IPS DF 6.9 (cell line): ENCODE data around the gene LRRN4CL.
"Not testable (repeated sequence)": the region's sequence is repeated elsewhere in the genome, so short reads cannot be mapped to it uniquely, and the experiment has no call there.

Source experiments
- DNase-seq: peaks from one replicate; pipeline ENCODE4 v3.0.0-alpha.2; 2013; ENCODE audit warnings: low read depth, low spot score
- H3K27ac ChIP-seq: one replicate; pipeline ENCODE4 v1.5.1; 2013; ENCODE audit warnings: low read length, control low read depth
- H3K27me3 ChIP-seq: 2 replicates; pipeline ENCODE4 v1.6.1; 2013; ENCODE audit warnings: mild to moderate bottlenecking, low read length; ENCODE audit not compliant: control insufficient read depth, insufficient read depth
- H3K36me3 ChIP-seq: 2 replicates; pipeline ENCODE4 v1.6.1; 2013; ENCODE audit warnings: low read length; ENCODE audit not compliant: control insufficient read depth, insufficient read depth
- H3K4me1 ChIP-seq: 2 replicates; pipeline ENCODE4 v1.6.1; 2013; ENCODE audit warnings: low read length; ENCODE audit not compliant: control insufficient read depth, insufficient read depth
- H3K4me3 ChIP-seq: 2 replicates; pipeline ENCODE4 v1.5.1; 2013; ENCODE audit warnings: mild to moderate bottlenecking, low read length
- H3K9me3 ChIP-seq: 2 replicates; pipeline ENCODE4 v1.6.1; 2013; ENCODE audit warnings: low read length, inconsistent platforms; ENCODE audit not compliant: control insufficient read depth, insufficient read depth
- WGBS: extraction: QIAGEN DNeasy Blood & Tissue Kit; methylation state at CpG from one replicate; pipeline ENCODE4 v1.1.7; 2013; ENCODE audit warnings: mixed read lengths, missing lambda C conversion rate; ENCODE audit not compliant: insufficient read length, insufficient coverage; 5-methylcytosine and 5-hydroxymethylcytosine counted together

The LRRN4CL gene

GRCh38 chr11:62677156-62677555 lies 12.2 kb downstream of the LRRN4CL start:
- Histone ChIP-seq H3K4me3 (no peak overlapping the region), H3K27me3 (no peaks in the 10 kb centered on the region), H3K36me3 (peaks cover 4% of the 10 kb centered on the region; the same call in 1 of the 2 replicates), H3K4me1 (no peaks in the 10 kb centered on the region), H3K27ac (no peak overlapping the region), H3K9me3 (no peaks in the 10 kb centered on the region)
- no CpG with 5 or more reads among the region's 6 CpGs for WGBS
- no peak for DNase-seq

DNA sequence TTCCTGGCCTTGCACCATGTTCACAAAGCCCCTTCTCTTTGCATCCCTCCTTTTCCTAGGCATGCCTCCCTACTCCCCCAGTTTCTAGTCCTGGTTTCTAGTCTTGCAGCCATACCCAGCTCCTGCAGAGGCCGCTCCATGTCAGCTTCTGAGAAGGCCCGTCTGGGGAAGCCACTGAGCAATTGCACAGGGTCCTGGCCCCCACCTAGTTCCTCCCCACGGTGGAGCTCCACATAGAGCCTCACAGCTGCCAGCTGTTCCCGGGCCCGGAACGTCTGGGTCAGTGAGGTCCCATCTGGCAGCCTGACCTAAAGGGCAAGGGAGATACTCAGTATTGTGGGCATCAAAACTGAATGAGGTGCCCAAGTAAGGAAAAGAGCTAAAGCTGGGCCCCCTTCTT lies 12.6 kb downstream of the LRRN4CL start:
- DNase-seq = no peak
- no CpG with 5 or more reads among the region's 6 CpGs for WGBS
- Histone ChIP-seq H3K4me1 (no peaks in the 10 kb centered on the region), H3K36me3 (peaks cover 8% of the 10 kb centered on the region), H3K9me3 (no peaks in the 10 kb centered on the region), H3K27me3 (no peaks in the 10 kb centered on the region), H3K4me3 (no peak overlapping the region), H3K27ac (no peak overlapping the region)

DNA sequence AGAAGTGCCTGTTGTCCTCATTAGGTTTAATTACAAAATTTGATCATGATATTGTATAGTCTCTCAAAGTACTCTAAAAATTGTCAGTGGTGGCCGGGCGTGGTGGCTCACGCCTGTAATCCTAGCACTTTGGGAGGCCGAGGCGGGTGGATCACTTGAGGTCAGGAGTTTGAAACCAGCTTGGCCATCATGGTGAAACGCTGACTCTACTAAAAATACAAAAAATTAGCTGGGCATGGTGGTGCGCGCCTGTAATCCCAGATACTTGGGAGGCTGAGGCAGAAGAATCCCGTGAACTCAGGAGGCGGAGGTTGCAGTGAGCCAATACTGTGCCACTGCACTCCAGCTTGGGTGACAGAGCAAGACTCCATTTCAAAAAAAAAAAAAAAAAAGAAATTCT lies 13.9 kb downstream of the LRRN4CL start:
- no CpG with 5 or more reads among the region's 10 CpGs for WGBS
- not testable (repeated sequence) for H3K9me3 ChIP-seq, H3K27ac ChIP-seq, H3K4me1 ChIP-seq, DNase-seq, H3K4me3 ChIP-seq, H3K27me3 ChIP-seq, H3K36me3 ChIP-seq

DNA sequence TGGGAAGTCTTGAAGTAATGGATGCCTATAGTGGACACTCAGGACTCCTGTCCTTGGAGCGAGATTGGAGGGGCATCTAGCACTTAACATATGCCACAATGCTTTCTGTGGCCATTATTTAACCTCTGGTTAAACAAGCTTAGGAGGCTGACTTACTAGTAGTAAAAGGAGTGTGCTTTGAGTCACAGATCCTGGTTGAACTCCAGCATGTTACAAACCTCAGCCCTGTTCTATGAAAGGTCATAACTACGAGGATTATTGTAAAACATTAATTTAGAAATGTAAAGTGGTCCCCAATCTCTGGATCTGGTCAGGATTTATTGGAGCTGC lies 16.2 kb downstream of the LRRN4CL start:
- no peak overlapping the region for H3K4me3 ChIP-seq
- H3K27ac ChIP-seq = no peak overlapping the region
- H3K27me3 ChIP-seq = no peaks in the 10 kb centered on the region
- no peaks in the 10 kb centered on the region for H3K4me1 ChIP-seq
- no peak for DNase-seq
- peaks cover 8% of the 10 kb centered on the region for H3K36me3 ChIP-seq
- no CpG with 5 or more reads among the region's 2 CpGs for WGBS
- H3K9me3 ChIP-seq = no peaks in the 10 kb centered on the region

GRCh38 chr11:62671608-62672389 lies 17.5 kb downstream of the LRRN4CL start, which contains the start of the genes LBHD1 and UQCC3:
LBHD1 (minus strand) TSS chr11:62672267; CDS start chr11:62670031, 2,236 bp downstream.
UQCC3 (plus strand) TSS chr11:62671673; CDS start chr11:62671746, 73 bp downstream.
- H3K4me3 ChIP-seq = peak within 1 kb of the TSS; percentile 93
- H3K36me3 ChIP-seq = peaks cover 4% of the 10 kb centered on the region
- WGBS = no CpG with 5 or more reads among the region's 59 CpGs
- H3K27ac ChIP-seq = no peak within 1 kb of the TSS
- DNase-seq = no peak
- no peaks in the 10 kb centered on the region for H3K27me3 ChIP-seq
- H3K9me3 ChIP-seq = no peaks in the 10 kb centered on the region
- no peaks in the 10 kb centered on the region; the same call in 1 of the 2 replicates for H3K4me1 ChIP-seq

DNA sequence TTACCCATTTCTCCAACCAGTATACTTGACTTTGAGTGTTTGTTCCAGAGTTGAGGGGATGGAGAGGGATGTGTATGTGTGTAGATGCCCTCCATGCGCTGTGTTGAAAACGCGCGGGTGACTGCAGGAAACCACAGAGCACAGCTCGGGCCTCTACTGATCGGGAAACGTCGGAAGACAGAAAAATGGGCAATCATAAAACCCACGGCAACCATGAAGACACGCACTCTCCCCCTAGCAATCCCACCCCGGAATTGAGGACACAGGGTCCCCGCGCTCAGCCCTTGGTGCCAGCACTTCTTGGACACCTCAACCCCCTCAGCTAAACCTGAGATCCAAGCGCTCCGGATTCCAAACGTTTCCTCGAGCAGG lies 18.1 kb downstream of the LRRN4CL start:
- Histone ChIP-seq H3K4me1 (peaks cover 2% of the 10 kb centered on the region; the same call in 1 of the 2 replicates), H3K9me3 (no peaks in the 10 kb centered on the region), H3K4me3 (peak overlapping the region; percentile 93; the same call in 1 of the 2 replicates), H3K36me3 (peaks cover 4% of the 10 kb centered on the region), H3K27me3 (no peaks in the 10 kb centered on the region), H3K27ac (no peak overlapping the region)
- DNase-seq = no peak
- no CpG with 5 or more reads among the region's 17 CpGs for WGBS

DNA sequence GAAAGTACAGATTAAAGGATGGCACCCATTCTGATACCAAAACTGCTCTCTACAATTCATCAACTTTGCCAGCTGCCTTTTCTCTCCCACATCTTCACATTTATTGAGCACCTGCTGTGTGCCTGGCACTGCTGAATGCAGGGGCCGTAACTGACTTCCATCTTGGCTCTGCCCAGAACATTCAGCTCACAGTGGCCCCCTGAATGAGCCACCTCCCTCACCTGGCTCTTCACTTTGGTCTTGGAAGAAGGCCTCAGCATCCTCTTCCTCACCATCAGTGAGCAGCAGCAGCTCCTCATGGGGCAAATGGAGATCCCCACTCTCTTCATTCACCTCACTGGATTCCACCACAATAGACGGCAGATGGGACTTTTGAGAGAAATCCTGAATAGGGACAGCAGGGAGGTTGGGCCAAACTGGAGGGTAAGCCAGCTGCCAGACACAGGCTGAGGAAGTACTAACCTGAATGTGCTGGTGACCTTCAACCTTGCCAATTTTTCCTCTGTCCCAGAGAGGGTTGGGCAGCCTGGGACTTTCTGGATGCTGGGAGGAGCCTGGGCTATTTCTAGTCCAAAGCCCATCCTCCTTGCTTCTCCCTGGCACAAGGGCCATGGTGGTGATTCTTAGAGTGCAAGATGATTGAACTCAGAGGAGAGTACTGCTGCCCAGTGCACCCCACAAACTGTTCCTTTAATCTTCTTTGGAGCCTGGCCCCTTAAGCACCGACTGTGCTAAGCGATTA lies 19.7 kb downstream of the LRRN4CL start:
- H3K27me3 ChIP-seq = no peaks in the 10 kb centered on the region
- H3K4me3 ChIP-seq = no peak overlapping the region
- no peak for DNase-seq
- peaks cover 2% of the 10 kb centered on the region; the same call in 1 of the 2 replicates for H3K4me1 ChIP-seq
- no CpG with 5 or more reads among the region's 4 CpGs for WGBS
- H3K36me3 ChIP-seq = peaks cover 4% of the 10 kb centered on the region
- no peak overlapping the region for H3K27ac ChIP-seq
- H3K9me3 ChIP-seq = no peaks in the 10 kb centered on the region

- Histone ChIP-seq H3K27ac (no peak overlapping the region), H3K36me3 (peaks cover 8% of the 10 kb centered on the region), H3K4me1 (peaks cover 2% of the 10 kb centered on the region; the same call in 1 of the 2 replicates), H3K4me3 (no peak overlapping the region), H3K27me3 (no peaks in the 10 kb centered on the region), H3K9me3 (no peaks in the 10 kb centered on the region)
- WGBS = no CpG with 5 or more reads among the region's 2 CpGs
- no peak for DNase-seq
Observed at GRCh38 chr11:62667460-62667859, 21.9 kb downstream of the LRRN4CL start.

DNA sequence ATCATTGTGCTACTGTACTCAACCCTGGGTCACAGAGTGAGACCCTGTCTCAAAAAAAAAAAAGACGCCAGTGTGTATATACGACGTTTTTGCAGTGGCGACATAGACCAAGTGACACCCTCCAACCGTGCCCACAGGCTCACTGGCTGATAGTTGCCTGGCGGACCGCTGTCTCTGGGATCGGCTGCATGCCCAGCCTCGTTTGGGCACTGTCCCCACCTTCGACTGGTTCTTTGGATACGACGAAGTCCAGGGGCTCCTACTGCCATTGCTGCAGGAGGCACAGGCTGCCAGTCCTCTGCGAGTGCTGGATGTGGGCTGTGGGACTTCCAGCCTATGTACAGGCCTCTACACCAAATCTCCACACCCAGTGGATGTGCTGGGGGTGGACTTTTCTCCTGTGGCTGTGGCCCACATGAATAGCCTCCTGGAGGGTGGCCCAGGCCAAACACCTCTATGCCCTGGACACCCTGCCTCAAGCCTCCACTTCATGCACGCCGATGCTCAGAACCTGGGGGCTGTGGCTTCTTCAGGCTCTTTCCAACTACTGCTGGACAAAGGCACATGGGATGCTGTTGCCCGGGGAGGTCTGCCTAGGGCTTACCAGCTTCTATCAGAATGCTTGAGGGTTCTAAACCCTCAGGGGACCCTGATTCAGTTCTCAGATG lies 22.9 kb downstream of the LRRN4CL start:
- H3K27me3 ChIP-seq = no peaks in the 10 kb centered on the region
- DNase-seq = no peak
- no peak overlapping the region for H3K27ac ChIP-seq
- peaks cover 4% of the 10 kb centered on the region; the same call in 1 of the 2 replicates for H3K36me3 ChIP-seq
- H3K4me3 ChIP-seq = peak overlapping the region; percentile 81; the same call in 1 of the 2 replicates
- peaks cover 2% of the 10 kb centered on the region; the same call in 1 of the 2 replicates for H3K4me1 ChIP-seq
- WGBS = no CpG with 5 or more reads among the region's 16 CpGs
- H3K9me3 ChIP-seq = no peaks in the 10 kb centered on the region

DNA sequence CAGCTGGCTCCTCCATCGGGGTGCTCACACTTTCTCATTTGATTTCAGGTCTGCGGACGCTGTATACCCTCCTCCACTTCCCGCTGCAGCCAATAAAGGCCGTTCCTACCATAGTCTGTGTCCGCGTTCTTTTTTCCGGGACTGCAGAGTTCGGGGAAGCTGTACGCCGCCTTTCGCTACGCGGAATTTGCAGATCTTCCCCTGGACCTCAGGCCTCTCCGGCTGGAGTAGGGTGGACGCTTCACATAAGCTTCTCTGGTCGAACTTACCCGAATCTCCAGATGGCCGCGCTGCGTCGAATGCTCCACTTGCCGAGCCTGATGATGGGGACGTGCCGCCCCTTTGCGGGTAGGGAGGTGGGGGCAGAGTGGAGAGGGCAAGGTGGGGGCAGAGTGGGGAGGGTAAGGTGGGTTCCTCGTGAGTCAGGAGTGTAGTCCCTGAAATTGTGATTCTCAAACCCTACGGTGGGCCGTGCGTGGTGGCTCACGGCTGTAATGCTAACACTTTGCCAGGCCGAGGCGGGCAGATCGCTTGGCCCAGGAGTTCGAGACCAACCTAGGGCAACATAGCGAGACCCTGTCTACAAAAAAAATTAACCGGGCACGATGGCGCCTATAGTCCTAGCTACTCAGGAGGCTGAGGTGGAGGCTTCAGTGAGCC lies 23.6 kb downstream of the LRRN4CL start:
- Histone ChIP-seq H3K36me3 (peaks cover 4% of the 10 kb centered on the region; the same call in 1 of the 2 replicates), H3K27ac (no peak overlapping the region), H3K4me3 (peak overlapping the region; percentile 81), H3K4me1 (peaks cover 2% of the 10 kb centered on the region; the same call in 1 of the 2 replicates), H3K27me3 (no peaks in the 10 kb centered on the region), H3K9me3 (no peaks in the 10 kb centered on the region)
- DNase-seq = no peak
- no CpG with 5 or more reads among the region's 39 CpGs for WGBS
